CD4-positive, alpha-beta T cell treated with Interleukin-6 for 4 hours (primary cell): Measurements from ENCODE around the gene DDX42.
A peak's percentile ranks its signal among the peaks of the same experiment; 100 is the strongest.

ENCODE experiments used
- DNase-seq: peaks from one replicate; pipeline ENCODE4 v3.0.0-alpha.2; 2020; ENCODE audit warnings: mixed read lengths

Gene DDX42, protein sequence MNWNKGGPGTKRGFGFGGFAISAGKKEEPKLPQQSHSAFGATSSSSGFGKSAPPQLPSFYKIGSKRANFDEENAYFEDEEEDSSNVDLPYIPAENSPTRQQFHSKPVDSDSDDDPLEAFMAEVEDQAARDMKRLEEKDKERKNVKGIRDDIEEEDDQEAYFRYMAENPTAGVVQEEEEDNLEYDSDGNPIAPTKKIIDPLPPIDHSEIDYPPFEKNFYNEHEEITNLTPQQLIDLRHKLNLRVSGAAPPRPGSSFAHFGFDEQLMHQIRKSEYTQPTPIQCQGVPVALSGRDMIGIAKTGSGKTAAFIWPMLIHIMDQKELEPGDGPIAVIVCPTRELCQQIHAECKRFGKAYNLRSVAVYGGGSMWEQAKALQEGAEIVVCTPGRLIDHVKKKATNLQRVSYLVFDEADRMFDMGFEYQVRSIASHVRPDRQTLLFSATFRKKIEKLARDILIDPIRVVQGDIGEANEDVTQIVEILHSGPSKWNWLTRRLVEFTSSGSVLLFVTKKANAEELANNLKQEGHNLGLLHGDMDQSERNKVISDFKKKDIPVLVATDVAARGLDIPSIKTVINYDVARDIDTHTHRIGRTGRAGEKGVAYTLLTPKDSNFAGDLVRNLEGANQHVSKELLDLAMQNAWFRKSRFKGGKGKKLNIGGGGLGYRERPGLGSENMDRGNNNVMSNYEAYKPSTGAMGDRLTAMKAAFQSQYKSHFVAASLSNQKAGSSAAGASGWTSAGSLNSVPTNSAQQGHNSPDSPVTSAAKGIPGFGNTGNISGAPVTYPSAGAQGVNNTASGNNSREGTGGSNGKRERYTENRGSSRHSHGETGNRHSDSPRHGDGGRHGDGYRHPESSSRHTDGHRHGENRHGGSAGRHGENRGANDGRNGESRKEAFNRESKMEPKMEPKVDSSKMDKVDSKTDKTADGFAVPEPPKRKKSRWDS

DNA sequence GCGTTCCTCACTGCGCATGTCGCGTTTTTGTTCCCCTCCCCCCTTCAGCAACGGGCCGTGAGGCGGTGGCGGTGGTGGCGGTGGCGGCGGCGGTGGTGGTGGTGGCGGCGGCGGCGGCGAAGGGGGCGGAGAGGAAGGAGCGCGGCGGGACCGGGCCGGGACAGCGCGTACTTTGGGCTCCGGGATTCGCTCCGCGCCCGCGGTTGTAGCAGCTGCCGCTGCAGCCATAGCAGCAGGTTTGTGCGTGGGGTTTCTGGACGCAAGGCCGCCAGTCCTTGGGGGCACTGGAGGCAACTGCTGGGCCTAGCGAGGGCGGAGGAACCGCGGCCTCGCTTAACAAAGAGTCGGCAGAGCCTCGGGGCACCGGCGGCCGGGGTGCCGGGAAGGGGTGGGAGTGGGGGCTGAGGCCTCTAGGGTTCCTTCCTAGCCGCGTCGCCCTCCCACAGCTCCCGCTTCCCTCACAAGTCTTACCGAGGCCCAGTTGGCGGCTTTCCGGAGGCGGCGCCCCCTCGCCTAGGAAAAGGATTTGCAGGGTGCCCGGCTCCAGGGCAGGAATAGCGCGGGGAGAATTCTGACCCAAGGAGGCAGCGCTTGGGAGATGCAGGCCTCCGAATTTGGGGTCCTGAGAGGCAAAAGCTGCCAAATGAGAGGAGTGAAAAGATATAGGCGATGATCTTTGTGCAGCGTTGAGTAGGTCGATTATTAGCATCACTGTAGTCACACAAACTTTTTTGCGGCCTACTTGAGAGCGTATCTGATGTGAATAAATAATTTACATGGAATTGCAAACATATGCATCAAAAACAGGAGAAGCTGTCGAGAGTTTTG is at the start of gene DDX42:
TSS of gene DDX42 (plus strand) at position 30 of the 828 bp plus-strand sequence. CDS start 12,880 bp downstream, outside the sequence.
- DNase-seq, result peak; percentile 92

DNA sequence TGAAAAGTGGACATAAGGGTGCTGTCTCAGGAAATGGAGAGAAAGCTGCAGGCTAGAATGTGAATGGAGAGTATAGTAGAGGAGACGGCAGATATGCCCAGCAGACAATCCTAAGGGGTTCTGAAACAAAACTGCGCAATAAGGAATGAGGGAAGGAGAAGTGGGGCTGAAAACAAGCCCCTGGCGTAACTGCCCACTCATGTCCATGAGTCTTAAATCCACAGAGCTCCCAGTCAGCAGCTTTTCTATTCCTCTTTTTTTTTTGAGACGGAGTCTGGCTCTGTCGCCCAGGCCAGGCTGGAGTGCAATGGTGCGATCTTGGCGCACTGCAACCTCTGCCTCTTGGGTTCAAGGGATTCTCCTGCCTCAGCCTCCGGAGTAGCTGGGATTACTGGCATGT is 38.3 kb upstream of the DDX42 start:
- DNase-seq, result no peak

DNA sequence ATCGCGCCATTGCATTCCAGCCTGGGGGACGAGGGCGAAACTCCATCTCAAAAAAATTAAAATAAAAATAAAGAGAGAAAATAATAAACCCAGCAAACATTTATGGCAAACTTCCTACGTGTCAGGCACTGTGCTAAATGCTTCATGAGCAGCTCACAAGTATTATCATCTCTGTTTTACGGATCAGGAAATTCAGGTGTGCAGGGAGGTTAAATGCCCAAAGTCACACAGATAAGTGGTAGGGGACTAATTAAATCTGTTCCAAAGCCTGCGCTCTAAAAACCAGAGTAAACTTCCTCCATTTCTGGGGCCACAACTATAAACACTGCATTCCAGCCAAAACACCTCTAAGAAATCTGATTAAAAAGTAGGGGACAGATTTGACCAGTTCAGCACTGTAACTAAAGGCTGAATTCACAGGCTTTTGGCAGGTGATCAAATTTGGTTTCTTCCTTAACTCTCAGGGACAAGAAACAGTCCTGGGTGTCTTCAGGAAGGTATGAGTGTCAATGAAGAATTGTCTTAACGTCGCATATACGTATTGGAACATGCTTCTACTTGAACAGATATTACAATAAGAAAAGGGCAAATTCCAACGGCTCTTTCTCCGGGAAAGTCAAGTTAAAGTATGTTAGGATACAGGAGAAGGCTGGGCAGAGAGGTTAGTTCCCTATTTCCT is 33.4 kb upstream of the DDX42 start:
- DNase-seq, result no peak

DNA sequence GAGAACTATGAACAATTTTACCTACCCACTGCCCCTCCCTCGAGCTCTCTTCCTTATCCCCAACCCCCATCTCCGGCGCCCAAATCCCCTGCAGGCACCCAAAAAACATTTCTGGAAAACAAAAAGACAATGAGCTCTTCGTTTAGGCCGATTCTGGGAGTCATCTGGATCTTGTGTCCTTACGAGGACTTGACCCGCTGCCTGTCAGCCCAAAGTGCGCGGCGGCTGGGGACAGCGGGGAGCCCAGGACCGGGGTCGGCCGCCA is 32.9 kb upstream of the DDX42 start:
- no peak for DNase-seq

DNA sequence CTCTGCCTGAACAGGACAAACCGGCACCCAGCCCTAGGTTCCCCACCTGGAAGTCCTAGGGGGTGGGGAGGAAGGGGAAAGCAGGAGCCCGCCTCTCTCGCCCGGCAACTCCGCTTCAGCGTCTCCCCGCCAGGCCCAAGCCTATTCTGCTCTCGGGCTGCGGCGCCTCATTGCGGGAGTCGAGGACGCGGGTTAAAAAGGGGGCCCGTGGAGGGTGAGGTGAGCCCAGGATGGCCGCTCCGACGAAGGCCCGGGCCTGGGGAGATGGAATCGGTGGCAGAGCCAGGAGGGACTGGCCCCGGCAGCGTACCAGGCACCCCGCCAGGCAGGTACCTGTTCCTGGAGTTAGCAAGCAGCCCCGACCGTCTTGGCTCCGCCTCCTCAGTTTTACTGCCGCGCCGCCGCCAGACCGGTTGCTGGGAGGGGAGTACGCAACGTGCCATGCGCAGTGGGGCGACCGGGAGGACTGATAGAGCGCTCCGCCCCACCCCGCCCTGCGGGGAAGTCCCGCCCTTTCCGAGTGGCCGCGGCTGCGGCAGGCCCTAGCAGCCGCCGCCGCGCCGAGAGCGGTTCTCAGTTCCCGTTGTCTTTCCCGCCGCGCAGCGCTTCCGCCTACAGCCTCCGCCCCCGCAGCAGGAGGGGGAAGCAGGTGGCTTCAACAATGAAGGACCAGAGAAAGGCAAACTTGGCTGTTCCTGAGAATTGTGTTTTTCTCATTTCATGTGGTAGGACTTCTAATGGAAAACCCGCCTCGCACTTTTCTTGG is 32.4 kb upstream of the DDX42 start, which contains the start of gene STRADA:
TSS of gene STRADA (minus strand) at position 392 of the 766 bp plus-strand sequence. CDS start 13,430 bp downstream, outside the sequence.
- peak; percentile 100 for DNase-seq

DNA sequence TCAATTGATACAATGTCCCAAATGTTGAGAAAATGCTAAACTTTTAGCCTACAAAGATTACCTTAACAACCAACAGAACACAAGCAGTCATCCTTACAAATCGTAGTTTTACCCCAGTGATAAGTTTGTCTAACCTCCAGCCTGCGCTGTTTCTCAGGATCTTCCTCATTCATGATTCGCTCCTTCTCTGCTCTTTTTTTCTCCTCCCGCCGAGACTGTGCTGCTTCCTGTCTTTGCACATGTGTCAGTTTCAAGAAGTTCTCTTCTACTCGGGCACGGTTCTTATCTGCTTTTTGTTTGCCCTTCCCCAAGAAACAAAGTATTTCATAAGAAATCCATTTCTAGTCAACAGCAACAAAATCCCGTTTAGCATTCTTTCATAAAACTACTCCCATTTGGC is 22.2 kb upstream of the DDX42 start:
- DNase-seq, result peak; percentile 57

DNA sequence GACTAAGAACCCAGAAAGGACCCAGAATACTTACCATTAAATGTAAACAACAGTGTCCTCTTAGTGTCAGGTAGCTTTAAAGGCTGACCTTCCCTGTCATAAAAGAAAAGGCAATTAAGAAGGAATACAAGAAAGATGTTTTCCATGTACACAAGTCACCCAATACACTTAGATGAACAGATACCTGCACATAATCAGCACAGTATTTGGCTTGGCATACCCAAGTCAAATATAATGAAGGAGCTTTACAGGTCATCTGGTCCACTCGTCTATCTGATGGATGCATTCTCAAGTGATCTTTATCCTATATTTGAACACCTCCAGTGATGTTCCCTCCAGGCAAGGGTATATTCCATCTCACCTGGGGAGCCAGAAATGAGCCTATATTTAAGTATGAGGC is 21.3 kb upstream of the DDX42 start:
- no peak for DNase-seq

DNA sequence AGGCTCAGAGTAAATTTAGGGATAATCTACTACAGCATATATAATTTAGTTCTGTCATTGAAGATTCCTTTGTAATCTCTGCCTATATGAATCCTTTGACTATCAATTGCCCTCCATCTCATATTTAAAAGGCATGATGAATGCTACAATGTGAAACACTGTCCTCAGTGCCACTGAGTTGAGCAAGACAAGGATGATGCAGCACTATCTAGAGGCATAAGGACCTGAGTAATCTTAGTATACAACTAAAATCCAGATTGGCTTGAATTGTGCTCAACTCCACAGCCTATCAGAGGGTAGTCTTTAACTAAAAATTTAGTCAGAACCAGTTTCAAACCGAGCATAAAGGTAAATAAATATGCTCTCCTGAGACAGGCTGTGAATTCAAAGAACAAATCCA is 20.8 kb upstream of the DDX42 start:
- no peak for DNase-seq

DNA sequence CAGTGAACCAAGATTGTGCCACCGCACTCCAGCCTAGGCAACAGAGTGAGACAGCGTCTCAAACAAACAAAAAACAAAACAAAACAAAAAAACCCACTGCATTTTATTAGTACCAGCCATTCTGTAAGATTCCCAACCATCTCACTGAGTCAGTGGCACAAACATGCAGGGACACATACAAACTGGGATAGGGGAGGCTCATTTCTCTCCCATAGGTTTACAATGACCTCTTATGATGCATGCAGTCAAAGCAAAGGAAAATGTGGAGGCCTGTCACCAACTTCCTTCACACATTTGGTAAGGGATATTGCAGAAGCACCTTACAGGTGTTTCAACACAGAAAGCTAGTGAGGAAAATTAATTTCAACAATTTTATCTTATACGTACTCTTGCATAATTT is 19.9 kb upstream of the DDX42 start:
- no peak for DNase-seq

DNA sequence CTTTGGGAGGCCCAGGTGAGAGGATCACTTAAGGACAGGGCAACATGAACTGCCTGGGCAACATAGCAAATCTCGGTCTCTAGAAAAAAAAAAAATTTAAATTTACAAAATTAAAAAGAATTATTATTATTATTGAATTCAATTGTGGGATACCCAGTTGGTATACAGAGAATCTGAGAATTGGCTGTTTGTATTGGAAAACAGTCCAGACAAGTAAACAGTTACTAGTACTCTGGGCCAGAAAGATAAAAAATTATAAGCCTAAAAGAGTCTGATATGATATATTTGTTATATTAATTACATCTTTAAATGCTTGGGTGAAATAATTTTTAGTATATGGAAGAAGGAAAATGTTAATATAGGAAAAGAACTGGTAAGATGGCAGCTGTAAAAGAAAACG is 15.5 kb upstream of the DDX42 start:
- DNase-seq, result no peak

DNA sequence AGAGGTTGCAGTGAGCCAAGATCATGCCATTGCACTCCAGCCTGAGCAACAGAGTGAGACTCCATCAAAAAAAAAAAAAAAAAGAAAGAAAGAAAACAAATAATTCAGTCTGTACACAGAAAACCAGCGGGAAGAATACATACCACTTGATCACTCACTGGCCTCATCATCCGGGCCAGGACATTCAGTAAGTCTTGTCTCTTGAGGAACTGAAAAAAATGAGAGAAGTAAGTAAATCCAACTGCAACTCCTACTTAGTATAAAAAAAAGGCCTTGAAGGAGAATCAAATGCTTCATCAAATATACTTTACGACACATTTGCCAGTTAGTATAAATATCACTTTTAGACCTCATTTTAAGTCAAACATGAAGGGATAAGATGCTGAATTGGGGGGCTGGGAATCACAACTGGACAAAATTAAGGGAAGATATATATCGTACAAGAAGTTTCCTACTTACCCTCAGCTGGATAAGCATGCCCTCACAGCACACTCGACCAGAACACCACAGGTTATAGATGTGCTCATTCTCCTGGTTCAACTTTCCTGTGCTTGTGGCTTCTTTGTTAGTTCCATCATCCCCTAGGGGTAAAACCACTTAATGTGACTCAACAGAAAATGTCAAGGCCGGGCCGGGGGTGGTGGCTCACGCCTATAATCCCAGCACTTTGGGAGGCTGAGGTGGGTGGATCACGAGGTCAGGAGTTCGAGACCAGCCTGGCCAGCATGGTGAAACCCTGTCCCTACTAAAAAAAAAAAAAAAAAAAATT is 13.0 kb upstream of the DDX42 start:
- no peak for DNase-seq

DNA sequence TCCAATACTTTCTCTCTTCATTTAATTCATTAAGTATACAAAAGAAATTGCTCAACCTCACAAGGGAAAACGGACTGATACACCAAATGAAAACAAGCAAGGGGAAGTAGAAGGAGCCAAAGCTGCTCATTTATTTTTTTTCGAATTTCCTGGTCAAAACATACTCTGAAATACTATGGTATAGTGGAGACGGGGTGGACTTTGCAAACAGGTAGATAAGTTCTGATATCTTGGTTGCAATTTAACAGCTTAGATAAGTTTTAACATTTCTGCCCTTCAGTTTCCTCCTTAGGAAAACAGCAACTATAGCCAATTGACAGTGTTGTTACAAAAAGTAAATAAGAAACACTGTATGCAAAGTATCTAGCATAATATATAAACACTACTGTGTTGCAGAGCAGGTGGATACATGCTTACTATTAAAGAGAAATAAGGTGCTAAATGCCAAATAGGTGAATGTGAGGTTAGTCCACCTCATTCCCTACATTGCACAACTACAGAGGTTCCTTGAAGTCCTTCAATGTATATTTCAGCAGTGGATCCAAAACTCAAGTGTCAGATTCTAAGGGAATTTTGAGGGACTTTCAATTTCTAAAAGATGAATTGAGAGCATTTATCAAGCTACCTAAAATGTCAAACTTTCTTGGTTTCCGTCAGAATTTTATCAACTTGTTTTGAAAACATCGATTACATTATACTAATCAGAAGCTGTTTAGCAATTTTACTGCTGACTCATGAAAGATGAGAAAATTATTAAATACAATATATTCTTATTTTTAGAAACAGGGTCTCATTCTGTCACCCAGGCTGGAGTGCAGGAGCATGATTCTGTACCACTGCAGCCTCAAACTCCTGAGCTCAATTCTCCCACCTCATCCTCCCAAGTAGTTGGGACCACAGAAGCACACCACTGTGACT is 11.6 kb upstream of the DDX42 start:
- no peak for DNase-seq

DNA sequence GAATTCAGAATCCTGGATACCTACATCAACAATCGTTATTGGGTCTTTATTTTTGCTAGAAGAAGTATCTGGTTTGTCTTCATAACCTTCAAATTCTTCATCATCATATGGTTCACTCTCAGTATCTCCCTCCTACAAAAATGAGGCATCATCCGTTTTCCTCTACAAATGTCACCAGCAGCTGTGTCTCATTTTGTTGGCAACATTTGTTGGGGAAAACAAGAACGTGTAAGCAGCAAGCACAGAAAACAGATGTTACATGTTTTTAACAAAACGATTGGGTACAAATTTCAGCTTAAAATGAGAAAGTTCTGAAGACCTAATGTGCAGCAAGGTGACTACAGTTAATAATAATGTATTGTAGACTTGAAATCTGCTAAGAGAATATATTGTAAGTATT is 9.3 kb upstream of the DDX42 start:
- no peak for DNase-seq

DNA sequence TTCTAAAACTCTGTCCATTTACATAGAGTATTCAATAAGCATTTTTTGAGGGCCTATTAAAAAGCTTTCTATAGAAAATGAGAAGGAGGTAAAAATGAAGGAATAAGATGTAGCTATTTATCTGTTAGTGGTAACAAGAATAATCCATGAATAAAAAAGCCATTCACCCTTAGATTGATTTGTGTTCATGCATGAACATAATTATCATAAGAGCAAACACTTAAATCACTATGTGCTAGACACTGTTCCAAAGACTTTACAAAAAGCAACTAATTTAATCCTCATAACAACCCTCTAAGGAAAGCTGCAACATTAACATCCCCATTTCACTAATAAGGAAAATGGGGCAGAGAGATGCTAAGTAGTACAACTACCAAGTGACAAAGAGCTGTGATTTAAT is 7.2 kb upstream of the DDX42 start:
- DNase-seq, result no peak

DNA sequence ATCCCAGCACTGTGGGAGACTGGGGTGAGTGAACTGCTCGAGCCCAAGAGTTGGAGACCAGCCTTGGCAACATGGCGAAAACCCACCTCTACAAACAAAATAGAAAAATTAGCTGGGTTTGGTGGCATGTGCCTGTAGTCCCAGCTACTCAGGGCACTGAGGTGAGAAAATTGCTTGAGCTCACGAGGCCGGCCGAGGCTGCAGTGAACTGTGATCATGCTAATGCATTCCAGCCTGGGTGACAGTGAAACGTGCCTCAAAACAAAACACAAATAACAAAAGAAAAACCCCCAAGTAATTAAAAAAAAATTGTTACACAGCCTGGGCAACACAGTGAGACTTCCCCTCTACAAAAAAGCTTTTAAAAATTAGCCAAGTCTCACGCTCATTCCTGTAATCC is 5.5 kb upstream of the DDX42 start:
- DNase-seq, result no peak

DNA sequence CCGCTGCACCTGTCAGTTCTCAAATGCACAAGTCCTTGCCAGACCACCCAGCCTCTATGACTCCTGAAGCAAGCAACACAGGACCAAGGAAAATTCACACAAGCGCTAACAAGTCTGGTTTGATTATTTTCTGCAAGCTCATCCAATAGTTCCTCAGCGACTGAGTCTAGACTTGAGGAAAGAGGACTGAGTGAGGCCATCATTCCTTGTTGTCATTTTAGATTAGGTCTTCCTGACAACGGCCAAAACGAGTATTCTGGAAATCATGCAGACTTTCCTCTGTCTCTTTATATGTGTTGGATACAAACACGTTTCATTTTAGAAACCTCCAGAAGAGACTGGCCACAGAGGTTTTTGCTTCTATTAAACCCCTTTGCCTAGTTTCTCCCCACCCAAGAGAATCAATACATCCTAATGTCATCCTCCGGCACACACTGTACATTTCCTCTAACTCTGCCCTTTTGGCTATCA is 1.1 kb upstream of the DDX42 start:
- DNase-seq, result no peak

DNA sequence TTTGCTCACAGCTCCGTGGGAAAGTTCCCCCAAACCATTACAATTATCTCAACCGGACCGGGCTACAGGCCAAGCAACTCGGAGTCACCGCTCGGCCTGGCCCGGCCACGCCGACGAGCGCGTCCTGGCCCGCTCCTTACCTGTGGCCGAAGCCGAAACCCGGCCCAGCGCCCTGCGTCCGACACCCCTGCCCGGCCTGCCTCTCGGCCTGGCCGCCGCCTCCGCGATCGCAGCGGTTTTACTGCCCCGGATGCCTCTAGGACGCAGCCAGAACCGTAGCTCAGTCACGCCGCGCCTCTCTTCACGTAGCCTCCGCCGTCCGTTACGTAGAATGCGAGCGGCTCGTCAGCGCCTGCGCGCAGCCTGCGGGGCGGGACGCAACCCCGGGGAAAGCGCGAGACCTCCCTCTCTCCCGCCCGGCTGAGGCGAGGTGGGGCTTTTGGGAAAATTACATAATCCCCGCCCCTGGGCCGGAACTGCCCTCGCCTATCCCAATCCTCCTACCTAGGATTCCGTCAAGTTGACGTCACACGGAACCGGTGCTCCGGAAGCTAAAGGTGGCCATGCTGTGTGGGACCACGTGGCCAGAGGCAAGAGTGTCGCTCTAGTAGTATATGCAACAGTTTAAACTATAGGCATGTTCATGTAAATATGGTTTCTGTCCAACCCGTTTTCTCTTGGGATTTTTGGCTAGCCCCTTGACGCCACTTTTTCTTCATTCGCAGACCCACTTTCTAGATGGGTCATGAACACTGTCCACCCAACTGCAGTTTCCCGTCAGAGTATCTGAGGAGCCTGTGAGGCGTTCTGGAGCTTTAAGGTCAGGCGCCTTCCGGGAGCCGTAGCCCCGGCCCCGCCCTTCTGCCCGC is 464 bp upstream of the DDX42 start, which contains the start of gene CCDC47:
TSS of gene CCDC47 (minus strand) at position 326 of the 869 bp plus-strand sequence. CDS start 7,422 bp downstream, outside the sequence.
- DNase-seq, result peak; percentile 99

DNA sequence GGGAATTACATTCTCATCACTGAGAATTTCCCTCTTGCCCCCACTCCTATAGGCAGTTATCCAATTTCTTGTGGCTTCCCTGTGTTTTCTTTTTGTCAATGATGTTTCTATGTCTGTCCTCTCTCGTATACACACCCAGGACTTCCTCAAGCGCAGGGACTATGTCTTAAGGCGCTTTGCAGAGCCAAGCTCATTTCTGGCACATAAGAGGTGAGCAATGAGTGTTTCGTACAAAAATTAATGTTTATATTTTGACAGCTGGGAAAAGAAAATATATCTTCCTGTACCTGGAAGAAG is 947 bp downstream of the DDX42 start:
- DNase-seq, result no peak

DNA sequence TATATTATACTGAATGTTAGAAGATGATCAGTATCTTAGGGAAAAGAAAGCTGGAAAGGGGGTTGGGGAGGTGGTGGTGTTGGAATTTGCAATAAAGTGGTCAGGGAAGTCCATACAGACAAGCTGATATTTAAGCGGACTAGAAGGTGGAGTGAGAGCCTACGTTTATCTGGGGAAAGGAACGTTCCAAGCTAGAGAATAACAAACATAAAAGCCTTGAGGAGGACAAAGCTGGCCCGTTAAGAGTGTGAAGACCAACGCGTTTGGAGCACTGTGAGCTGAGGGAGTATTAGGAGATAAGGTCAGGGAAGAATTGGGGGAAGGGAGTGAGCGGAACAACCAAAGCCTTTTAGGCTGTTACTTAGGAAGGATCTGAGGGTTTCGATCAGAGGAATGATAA is 1.4 kb downstream of the DDX42 start:
- DNase-seq, result no peak
